ENCODE measurements around the gene MCOLN1. TPM values are rescaled to one million over a fixed set of nuclear protein-coding genes. Genes with fewer than 3 reads are reported as not detected.

Gene MCOLN1
- total and polyA plus RNA-seq, 2 of the 8 experiments (the other 6 are each of a cell fraction or from before 2014, with no cell fraction given), result 19.1 to 40.0 TPM

GRCh38 chr19:7505682-7506384 lies 16.6 kb upstream of the MCOLN1 start:
- Histone ChIP-seq H3K27ac (ENCODE audit: low read depth, low read length) (no peak overlapping the region), H3K4ac (replicated peaks; ENCODE audit: insufficient read length, low read depth, low read length) (no peak overlapping the region), H2AFZ (ENCODE audit: low read length) (peak overlapping the region; percentile 97; the same call in 1 of the 2 replicates), H3K79me1 (ENCODE audit: low read depth, low read length) (no peaks in the 10 kb centered on the region), H2AK5ac (ENCODE audit: low read depth, low read length) (no peak overlapping the region), H2BK15ac (ENCODE audit: low read length) (peak overlapping the region; percentile 5; the same call in 1 of the 2 replicates), H3K4me2 (ENCODE audit: insufficient read depth in 1 of 2, low read depth in 2 of 2, low read length in 2 of 2) (peak overlapping the region; percentile 77 to 87), H4K5ac (ENCODE audit: insufficient read length, low read depth, low read length) (no peak overlapping the region), H3K4me1 (replicated peaks in 1 of 4; ENCODE audit: control insufficient read depth in 3 of 4, insufficient read depth in 4 of 4, low read length in 3 of 4) (peaks cover 0 to 16% (median 13%) of the 10 kb centered on the region in 4 experiments; a peak in 5 of 7 replicates), H4K91ac (replicated peaks; ENCODE audit: insufficient read length, low read length) (no peak overlapping the region), H3K14ac (ENCODE audit: insufficient read length) (no peak overlapping the region), H3K9me3 (ENCODE audit: insufficient read depth in 2 of 2, low read depth in 1 of 2, low read length in 1 of 2) (no peaks in the 10 kb centered on the region), H4K20me1 (replicated peaks in 1 of 2; ENCODE audit: control insufficient read depth in 1 of 2, insufficient read depth in 2 of 2, low read length in 2 of 2) (no peaks in the 10 kb centered on the region), H2BK20ac (ENCODE audit: low read length) (no peak overlapping the region), H2BK5ac (ENCODE audit: low read depth, low read length) (no peak overlapping the region; the same call in 1 of the 2 replicates), H3K23me2 (ENCODE audit: low read depth, low read length) (peaks cover 12% of the 10 kb centered on the region; the same call in 1 of the 2 replicates), H3K36me3 (ENCODE audit: control insufficient read depth in 2 of 4, insufficient read depth in 4 of 4, low read length in 3 of 4) (no peaks in the 10 kb centered on the region), H2BK120ac (replicated peaks; ENCODE audit: low read depth, low read length) (no peak overlapping the region), H3K23ac (ENCODE audit: insufficient read length) (no peak overlapping the region), H3K4me3 (ENCODE audit: extremely low read depth in 1 of 4, insufficient read depth in 2 of 4, low read depth in 3 of 4, low read length in 4 of 4) (peak overlapping the region; percentile 38 to 59 (median 45); a peak in 7 of 8 replicates), H3K18ac (ENCODE audit: extremely low read depth, low read length) (peak overlapping the region; percentile 93; the same call in 1 of the 2 replicates), H3K27me3 (replicated peaks in 1 of 4; ENCODE audit: control insufficient read depth in 3 of 4, extremely low read depth in 1 of 4, insufficient read depth in 3 of 4, low read length in 3 of 4) (peaks cover 0 to 19% (median 13%) of the 10 kb centered on the region in 4 experiments; a peak in 5 of 7 replicates), H4K8ac (ENCODE audit: extremely low read depth, insufficient read depth, low read length) (peak overlapping the region; percentile 26; the same call in 1 of the 2 replicates), H3K56ac (replicated peaks; ENCODE audit: insufficient read length, low read depth, low read length) (no peak overlapping the region), H3K79me2 (ENCODE audit: control insufficient read depth in 1 of 2, insufficient read depth in 2 of 2, low read length in 2 of 2) (no peaks in the 10 kb centered on the region), H3K9ac (replicated peaks in 1 of 4; ENCODE audit: extremely low read depth in 1 of 4, low read depth in 3 of 4, low read length in 3 of 4) (no peak overlapping the region), H2BK12ac (ENCODE audit: low read depth, low read length) (no peak overlapping the region)
- DNase-seq (ENCODE audit: low read depth in 1 of 2, low spot score in 2 of 2) (peak in 1 of 2 experiments; percentile 81), FAIRE-seq (no peak)
- ChIA-PET POLR2A (ENCODE audit: partially characterized antibody) (interaction anchor here (0.8 to 2.8 kb wide), 5 partner anchors 10 to 85 kb away, joined by 3 to 12 read pairs (median 4); partner anchors contain the start of gene ZNF358), CTCF (ENCODE audit: partially characterized antibody) (interaction anchor here (1.0 to 2.2 kb wide), 9 partner anchors 9 to 363 kb away, joined by 3 to 10 read pairs (median 4); partner anchors contain the start of gene ZNF358)
- 11% methylated on average over 20 of the region's 33 CpGs; no CpG with 5 or more reads in 1 of the 2 experiments for WGBS, 2 experiments (ENCODE audit: extremely low coverage in 1 of 2, insufficient coverage in 1 of 2, insufficient read length in 1 of 2, insufficient replicate concordance in 2 of 2, low coverage in 1 of 2, low lambda C conversion rate in 2 of 2, missing lambda C conversion rate in 1 of 2)
- TF ChIP-seq SIN3A (conservative IDR thresholded peaks at IDR 0.05 in 1 of 2, IDR thresholded peaks at IDR 0.05 in 1 of 2; ENCODE audit: low read depth in 1 of 2, low read length in 2 of 2) (peak; percentile 76 to 90; a peak in 2 of 4 replicates), BACH1 (IDR thresholded peaks at IDR 0.05; ENCODE audit: low read length) (no peak), TBP (IDR thresholded peaks at IDR 0.05; ENCODE audit: low read depth, low read length) (0 out of 2 replicates have a peak, but pooled peaks have one; percentile 24), CBX5 (IDR thresholded peaks at IDR 0.05; ENCODE audit: low read depth, low read length) (no peak), CBX8 (IDR thresholded peaks at IDR 0.05; ENCODE audit: borderline replicate concordance, low read depth, low read length) (no peak), SAP30 (IDR thresholded peaks at IDR 0.05; ENCODE audit: insufficient read depth, insufficient replicate concordance, low read length) (peak; percentile 42), TAF1 (IDR thresholded peaks at IDR 0.05; ENCODE audit: low read depth, low read length) (0 out of 2 replicates have a peak, but pooled peaks have one; percentile 9)
- TF ChIP-seq, protein P1, sequence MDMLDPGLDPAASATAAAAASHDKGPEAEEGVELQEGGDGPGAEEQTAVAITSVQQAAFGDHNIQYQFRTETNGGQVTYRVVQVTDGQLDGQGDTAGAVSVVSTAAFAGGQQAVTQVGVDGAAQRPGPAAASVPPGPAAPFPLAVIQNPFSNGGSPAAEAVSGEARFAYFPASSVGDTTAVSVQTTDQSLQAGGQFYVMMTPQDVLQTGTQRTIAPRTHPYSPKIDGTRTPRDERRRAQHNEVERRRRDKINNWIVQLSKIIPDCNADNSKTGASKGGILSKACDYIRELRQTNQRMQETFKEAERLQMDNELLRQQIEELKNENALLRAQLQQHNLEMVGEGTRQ (IDR thresholded peaks at IDR 0.05; ENCODE audit: low read length), result peak; percentile 76
- TF ChIP-seq, protein P2, sequence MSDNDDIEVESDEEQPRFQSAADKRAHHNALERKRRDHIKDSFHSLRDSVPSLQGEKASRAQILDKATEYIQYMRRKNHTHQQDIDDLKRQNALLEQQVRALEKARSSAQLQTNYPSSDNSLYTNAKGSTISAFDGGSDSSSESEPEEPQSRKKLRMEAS (IDR thresholded peaks at IDR 0.05), result peak; percentile 93
